Keratinocyte (primary cell): ENCODE data around the gene PRKCE. TPM values are rescaled to one million over a fixed set of nuclear protein-coding genes. Genes with fewer than 3 reads are reported as not detected.

Source experiments
- DNase-seq: peaks from one replicate; pipeline ENCODE4 v3.0.0-alpha.2; 2011; ENCODE audit warnings: low read depth, missing footprints, low spot score
- FAIRE-seq: peaks from 2 replicates; lab custom pipeline; 2011; peaks lifted over from hg19 to GRCh38; lab: Jason Lieb, UNC
- H2AFZ ChIP-seq: 2 replicates; pipeline ENCODE4 v1.6.0; 2012; ENCODE audit warnings: low read length, control low read depth, inconsistent platforms; ENCODE audit not compliant: control insufficient read depth
- H3K27ac ChIP-seq: 2 replicates; pipeline ENCODE4 v1.5.1; 2011; ENCODE audit warnings: low read length; ENCODE audit not compliant: control insufficient read depth, insufficient read depth
- H3K27me3 ChIP-seq: 3 replicates; pipeline ENCODE4 v1.6.0; 2011; ENCODE audit warnings: low read length; ENCODE audit not compliant: control insufficient read depth, insufficient read depth; ENCODE audit errors: extremely low read depth
- H3K36me3 ChIP-seq, 2 experiments: 2 replicates in 1 of 2; 3 replicates in 1 of 2; pipeline ENCODE4 v1.5.1; 2011; ENCODE audit warnings: low read length in 2 of 2, mild to moderate bottlenecking in 1 of 2; ENCODE audit not compliant: control insufficient read depth in 2 of 2, insufficient read depth in 2 of 2; ENCODE audit errors: extremely low read depth in 1 of 2
- H3K4me1 ChIP-seq: 3 replicates; pipeline ENCODE4 v1.5.1; 2011; ENCODE audit warnings: low read length; ENCODE audit not compliant: control insufficient read depth, insufficient read depth; ENCODE audit errors: extremely low read depth
- H3K4me2 ChIP-seq: 3 replicates; pipeline ENCODE4 v1.6.0; 2011; ENCODE audit warnings: low read depth, low read length; ENCODE audit not compliant: control insufficient read depth, insufficient read depth; ENCODE audit errors: extremely low read depth
- H3K4me3 ChIP-seq, 3 experiments: fragments of 200-600 bp in 1 of 3; sonication (generic) in 1 of 3; 2 replicates in 2 of 3; 3 replicates in 1 of 3; pipeline ENCODE4 v1.5.1; 2011 to 2016; ENCODE audit warnings: low read length in 3 of 3, mild to moderate bottlenecking in 3 of 3, control low read depth in 2 of 3, inconsistent platforms in 1 of 3, low read depth in 1 of 3, mixed read lengths in 1 of 3, mixed run types in 1 of 3, moderate library complexity in 1 of 3; ENCODE audit not compliant: control insufficient read depth in 2 of 3, insufficient read depth in 2 of 3; ENCODE audit errors: extremely low read depth in 1 of 3
- H3K79me2 ChIP-seq: 2 replicates; pipeline ENCODE4 v1.6.0; 2012; ENCODE audit warnings: low read length; ENCODE audit not compliant: control insufficient read depth, insufficient read depth
- H3K9ac ChIP-seq: 3 replicates; pipeline ENCODE4 v1.6.0; 2011; ENCODE audit warnings: low read length; ENCODE audit not compliant: control insufficient read depth, insufficient read depth; ENCODE audit errors: extremely low read depth
- H3K9me1 ChIP-seq: 3 replicates; pipeline ENCODE4 v1.6.0; 2011; ENCODE audit warnings: low read length; ENCODE audit not compliant: control insufficient read depth, insufficient read depth; ENCODE audit errors: extremely low read depth
- H3K9me3 ChIP-seq: 2 replicates; pipeline ENCODE4 v1.5.1; 2012; ENCODE audit warnings: low read depth, low read length; ENCODE audit not compliant: control insufficient read depth
- H4K20me1 ChIP-seq: 3 replicates; pipeline ENCODE4 v1.6.0; 2011; ENCODE audit warnings: low read length; ENCODE audit not compliant: control insufficient read depth, insufficient read depth; ENCODE audit errors: extremely low read depth
- EZH2 ChIP-seq: IDR thresholded peaks from one replicate; pipeline ENCODE4 v1.6.1; 2012; ENCODE audit warnings: inconsistent platforms, mild to moderate bottlenecking, low read length, moderate library complexity
- dilution Hi-C: fragments of 300-500 bp; cut with MboI; formaldehyde crosslinking; loops from one replicate; pipeline ENCODE4 v1.7.0; 2020; ENCODE audit warnings: low sequenced_read_pairs; ENCODE audit not compliant: extremely low pct_ligation_motif_present
- polyA plus RNA-seq, 5 experiments: library from polyadenylated mRNA; depleted of rRNA in 3 of 5; stranded (reverse) in 3 of 5; stranded (forward) in 1 of 5; unstranded in 1 of 5; fragments of >200 nt; gene quantifications; 1 replicate in 1 of 5; 2 replicates in 3 of 5; 3 replicates in 1 of 5; pipeline versions ENCODE4 v1.2.1 to v1.2.3, GENCODE V29; 2011 to 2012; ENCODE audit warnings: missing spikeins in 2 of 5, low read depth in 1 of 5, low replicate concordance in 1 of 5
- TF ChIP-seq, protein P1 (sequence below), 3 experiments: IDR thresholded peaks in 1 of 3; conservative IDR thresholded peaks in 1 of 3; optimal IDR thresholded peaks in 1 of 3; 2 replicates in 2 of 3; 3 replicates in 1 of 3; pipeline versions ENCODE3 to v1.5.1; 2011; ENCODE audit warnings: low read length in 3 of 3, mild to moderate bottlenecking in 3 of 3, moderate library complexity in 2 of 3, control low read depth in 1 of 3, inconsistent platforms in 1 of 3; ENCODE audit not compliant: insufficient read depth in 2 of 3; ENCODE audit errors: extremely low read depth in 1 of 3

PRKCE gene
- polyA plus RNA-seq, 1 donor (not counting 4 experiments of a cell fraction or from before 2014, with no cell fraction given), result 2.0 TPM

GRCh38 chr2:45856391-45857274, 205.2 kb downstream of the PRKCE start:
- no peak for FAIRE-seq

GRCh38 chr2:45857275-45857609, 205.8 kb downstream of the PRKCE start:
- TF ChIP-seq, protein P1, sequence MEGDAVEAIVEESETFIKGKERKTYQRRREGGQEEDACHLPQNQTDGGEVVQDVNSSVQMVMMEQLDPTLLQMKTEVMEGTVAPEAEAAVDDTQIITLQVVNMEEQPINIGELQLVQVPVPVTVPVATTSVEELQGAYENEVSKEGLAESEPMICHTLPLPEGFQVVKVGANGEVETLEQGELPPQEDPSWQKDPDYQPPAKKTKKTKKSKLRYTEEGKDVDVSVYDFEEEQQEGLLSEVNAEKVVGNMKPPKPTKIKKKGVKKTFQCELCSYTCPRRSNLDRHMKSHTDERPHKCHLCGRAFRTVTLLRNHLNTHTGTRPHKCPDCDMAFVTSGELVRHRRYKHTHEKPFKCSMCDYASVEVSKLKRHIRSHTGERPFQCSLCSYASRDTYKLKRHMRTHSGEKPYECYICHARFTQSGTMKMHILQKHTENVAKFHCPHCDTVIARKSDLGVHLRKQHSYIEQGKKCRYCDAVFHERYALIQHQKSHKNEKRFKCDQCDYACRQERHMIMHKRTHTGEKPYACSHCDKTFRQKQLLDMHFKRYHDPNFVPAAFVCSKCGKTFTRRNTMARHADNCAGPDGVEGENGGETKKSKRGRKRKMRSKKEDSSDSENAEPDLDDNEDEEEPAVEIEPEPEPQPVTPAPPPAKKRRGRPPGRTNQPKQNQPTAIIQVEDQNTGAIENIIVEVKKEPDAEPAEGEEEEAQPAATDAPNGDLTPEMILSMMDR (optimal IDR thresholded peaks at IDR 0.05 in 1 of 3, IDR thresholded peaks at IDR 0.05 in 1 of 3, conservative IDR thresholded peaks at IDR 0.05 in 1 of 3; ENCODE audit: extremely low read depth in 1 of 3, insufficient read depth in 2 of 3, low read length in 3 of 3), result no peak
- no peak for TF ChIP-seq EZH2
- Histone ChIP-seq H3K36me3 (no peaks in the 10 kb centered on the region), H3K9me1 (no peaks in the 10 kb centered on the region), H3K9ac (no peak overlapping the region), H3K27ac (no peak overlapping the region), H3K4me3 (no peak overlapping the region), H2AFZ (no peak overlapping the region), H3K4me1 (peaks cover 5% of the 10 kb centered on the region), H4K20me1 (no peaks in the 10 kb centered on the region), H3K27me3 (no peaks in the 10 kb centered on the region), H3K9me3 (no peaks in the 10 kb centered on the region), H3K79me2 (no peaks in the 10 kb centered on the region), H3K4me2 (no peak overlapping the region)
- FAIRE-seq (no peak), DNase-seq (no peak)
- dilution Hi-C loops, result no loop called here

More at GRCh38 chr2:45856391-45857274, 205.2 kb downstream of the PRKCE start:
- Histone ChIP-seq H3K4me2 (no peak overlapping the region), H4K20me1 (no peaks in the 10 kb centered on the region), H3K27me3 (no peaks in the 10 kb centered on the region), H3K4me3 (no peak overlapping the region), H3K9me1 (no peaks in the 10 kb centered on the region), H3K9me3 (no peaks in the 10 kb centered on the region), H3K79me2 (no peaks in the 10 kb centered on the region), H2AFZ (no peak overlapping the region), H3K4me1 (peaks cover 10% of the 10 kb centered on the region), H3K27ac (no peak overlapping the region), H3K36me3 (no peaks in the 10 kb centered on the region), H3K9ac (no peak overlapping the region)
- dilution Hi-C loops, result no loop called here
- no peak for TF ChIP-seq EZH2
- TF ChIP-seq, protein P1 (optimal IDR thresholded peaks at IDR 0.05 in 1 of 3, IDR thresholded peaks at IDR 0.05 in 1 of 3, conservative IDR thresholded peaks at IDR 0.05 in 1 of 3; ENCODE audit: extremely low read depth in 1 of 3, insufficient read depth in 2 of 3, low read length in 3 of 3), result no peak
- no peak for DNase-seq
